ENCODE measurements around the gene CYB561A3.

CYB561A3 gene

DNA sequence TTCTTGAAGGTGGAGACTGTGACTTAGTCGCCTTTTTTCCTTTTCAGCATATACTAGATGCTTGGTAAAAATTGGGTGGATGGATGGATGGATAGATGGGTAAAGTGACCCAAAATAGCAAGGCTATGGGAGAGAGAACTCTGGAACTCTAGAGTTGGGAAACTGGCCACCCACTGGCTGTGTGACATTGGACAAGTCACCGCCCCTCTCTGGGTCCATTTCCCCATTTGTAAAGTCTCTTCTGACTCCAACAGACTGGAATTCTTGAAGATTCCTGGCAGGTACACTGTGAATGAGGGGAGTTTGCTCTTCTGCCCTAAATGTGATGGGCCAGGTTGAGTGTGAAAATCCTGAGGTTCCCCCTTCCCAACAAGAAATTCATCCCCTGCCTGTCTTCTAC, 20.7 kb downstream of the CYB561A3 start:
- Histone ChIP-seq H3K27me3 (ENCODE audit: control insufficient read depth in 1 of 2, insufficient read depth in 2 of 2, low read length in 2 of 2) (no peaks in the 10 kb centered on the region), H3K9me3 (ENCODE audit: low read length) (no peaks in the 10 kb centered on the region), H3K27ac (ENCODE audit: low read depth, low read length) (no peak overlapping the region), H3K36me3 (ENCODE audit: insufficient read depth, low read length) (no peaks in the 10 kb centered on the region), H3K4me1 (ENCODE audit: insufficient read depth, low read length) (no peaks in the 10 kb centered on the region), H3K9ac (ENCODE audit: low read length) (no peak overlapping the region), H3K4me3 (ENCODE audit: low read depth in 1 of 2, low read length in 2 of 2) (no peak overlapping the region)

DNA sequence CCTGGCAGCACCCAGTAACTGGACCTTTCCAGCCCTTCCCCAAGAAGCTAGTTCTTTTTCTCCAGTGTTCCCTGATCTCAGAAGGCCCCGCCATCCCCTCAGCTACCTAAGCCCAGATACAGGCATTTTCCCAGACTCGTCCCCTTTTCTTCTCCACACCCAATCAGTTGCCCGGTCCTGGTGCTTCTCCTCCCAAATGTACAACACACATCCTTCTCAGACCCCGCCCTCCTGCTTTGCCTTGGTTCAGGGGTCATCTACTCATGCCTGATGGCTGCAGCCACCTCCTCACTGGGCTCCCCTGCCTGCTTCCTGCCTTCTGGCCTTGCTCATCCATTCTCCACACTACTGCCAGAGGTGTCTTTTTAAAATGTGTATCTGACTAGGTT, 22.2 kb downstream of the CYB561A3 start:
- Histone ChIP-seq H3K4me3 (ENCODE audit: low read depth in 1 of 2, low read length in 2 of 2) (no peak overlapping the region), H3K9ac (ENCODE audit: low read length) (no peak overlapping the region), H3K4me1 (ENCODE audit: insufficient read depth, low read length) (peaks cover 5% of the 10 kb centered on the region), H3K9me3 (ENCODE audit: low read length) (no peaks in the 10 kb centered on the region), H3K27ac (ENCODE audit: low read depth, low read length) (no peak overlapping the region), H3K27me3 (ENCODE audit: control insufficient read depth in 1 of 2, insufficient read depth in 2 of 2, low read length in 2 of 2) (no peaks in the 10 kb centered on the region), H3K36me3 (ENCODE audit: insufficient read depth, low read length) (no peaks in the 10 kb centered on the region)

DNA sequence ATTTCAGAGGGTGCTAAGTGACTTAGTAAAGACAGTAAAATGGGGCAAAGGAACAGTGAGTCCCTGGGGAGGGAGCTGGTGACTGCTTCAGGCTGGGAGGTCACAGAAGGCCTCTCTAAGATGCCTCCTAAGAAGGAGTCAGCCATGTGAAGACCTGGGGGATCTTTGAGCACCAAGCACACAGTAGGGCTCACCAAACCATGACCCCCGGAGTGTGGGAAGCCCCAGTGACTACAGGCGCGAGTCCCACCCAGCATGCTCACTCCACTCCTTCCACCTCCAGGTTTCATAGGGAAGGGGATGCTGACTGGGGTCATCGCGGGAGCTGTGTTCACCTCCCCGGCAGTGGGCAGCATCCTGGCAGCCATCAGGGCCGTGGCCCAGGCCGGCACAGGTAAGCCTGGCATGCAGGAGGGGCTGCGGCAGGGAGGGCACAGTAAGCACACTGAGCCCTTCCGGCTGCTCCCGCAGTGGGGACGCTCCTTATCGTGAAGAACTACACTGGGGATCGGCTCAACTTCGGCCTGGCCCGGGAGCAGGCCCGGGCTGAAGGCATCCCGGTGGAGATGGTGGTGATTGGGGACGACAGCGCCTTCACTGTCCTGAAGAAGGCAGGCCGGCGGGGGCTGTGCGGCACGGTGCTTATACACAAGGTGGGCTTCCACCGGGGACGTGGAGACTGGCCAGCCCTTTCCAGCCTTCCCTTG, 22.7 kb downstream of the CYB561A3 start:
- Histone ChIP-seq H3K4me3 (ENCODE audit: low read depth in 1 of 2, low read length in 2 of 2) (no peak overlapping the region), H3K27me3 (ENCODE audit: control insufficient read depth in 1 of 2, insufficient read depth in 2 of 2, low read length in 2 of 2) (no peaks in the 10 kb centered on the region), H3K36me3 (ENCODE audit: insufficient read depth, low read length) (no peaks in the 10 kb centered on the region), H3K9me3 (ENCODE audit: low read length) (no peaks in the 10 kb centered on the region), H3K9ac (ENCODE audit: low read length) (no peak overlapping the region), H3K4me1 (ENCODE audit: insufficient read depth, low read length) (peaks cover 6% of the 10 kb centered on the region), H3K27ac (ENCODE audit: low read depth, low read length) (no peak overlapping the region)

DNA sequence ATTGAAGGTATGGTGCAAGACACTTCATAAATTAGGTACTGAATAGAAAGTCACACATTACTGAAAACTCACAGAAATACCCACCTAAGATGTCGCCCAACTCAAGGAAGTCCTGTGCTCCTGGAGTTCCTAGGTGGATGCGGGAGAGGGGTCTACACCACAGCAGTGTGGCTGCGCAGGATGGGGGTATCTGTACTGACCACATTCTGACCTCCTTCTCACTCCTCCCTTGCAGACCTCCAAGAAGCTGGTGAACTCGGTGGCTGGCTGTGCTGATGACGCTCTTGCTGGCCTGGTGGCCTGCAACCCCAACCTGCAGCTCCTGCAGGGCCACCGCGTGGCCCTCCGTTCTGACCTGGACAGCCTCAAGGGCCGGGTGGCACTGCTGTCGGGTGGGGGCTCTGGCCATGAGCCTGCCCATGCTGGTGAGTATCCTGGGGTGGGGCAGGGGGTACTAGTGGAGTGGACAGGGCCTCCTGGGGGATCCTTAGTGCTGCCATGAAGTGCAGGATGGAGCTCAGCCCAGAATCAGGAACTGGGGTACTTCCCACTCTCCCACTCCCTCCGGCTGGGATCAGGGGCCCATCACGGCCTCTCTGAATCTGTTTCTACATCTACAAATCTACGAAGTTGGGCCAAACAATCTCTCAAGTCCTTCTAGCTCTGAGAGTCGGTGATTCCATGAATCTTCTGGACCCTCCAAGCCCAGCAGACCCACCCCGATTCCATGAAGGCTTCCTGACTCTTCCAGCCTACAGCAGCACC, 23.8 kb downstream of the CYB561A3 start:
- Histone ChIP-seq H3K27ac (ENCODE audit: low read depth, low read length) (no peak overlapping the region), H3K9ac (ENCODE audit: low read length) (no peak overlapping the region), H3K4me3 (ENCODE audit: low read depth in 1 of 2, low read length in 2 of 2) (no peak overlapping the region), H3K9me3 (ENCODE audit: low read length) (no peaks in the 10 kb centered on the region), H3K36me3 (ENCODE audit: insufficient read depth, low read length) (no peaks in the 10 kb centered on the region), H3K4me1 (ENCODE audit: insufficient read depth, low read length) (peaks cover 12% of the 10 kb centered on the region), H3K27me3 (ENCODE audit: control insufficient read depth in 1 of 2, insufficient read depth in 2 of 2, low read length in 2 of 2) (no peaks in the 10 kb centered on the region)

DNA sequence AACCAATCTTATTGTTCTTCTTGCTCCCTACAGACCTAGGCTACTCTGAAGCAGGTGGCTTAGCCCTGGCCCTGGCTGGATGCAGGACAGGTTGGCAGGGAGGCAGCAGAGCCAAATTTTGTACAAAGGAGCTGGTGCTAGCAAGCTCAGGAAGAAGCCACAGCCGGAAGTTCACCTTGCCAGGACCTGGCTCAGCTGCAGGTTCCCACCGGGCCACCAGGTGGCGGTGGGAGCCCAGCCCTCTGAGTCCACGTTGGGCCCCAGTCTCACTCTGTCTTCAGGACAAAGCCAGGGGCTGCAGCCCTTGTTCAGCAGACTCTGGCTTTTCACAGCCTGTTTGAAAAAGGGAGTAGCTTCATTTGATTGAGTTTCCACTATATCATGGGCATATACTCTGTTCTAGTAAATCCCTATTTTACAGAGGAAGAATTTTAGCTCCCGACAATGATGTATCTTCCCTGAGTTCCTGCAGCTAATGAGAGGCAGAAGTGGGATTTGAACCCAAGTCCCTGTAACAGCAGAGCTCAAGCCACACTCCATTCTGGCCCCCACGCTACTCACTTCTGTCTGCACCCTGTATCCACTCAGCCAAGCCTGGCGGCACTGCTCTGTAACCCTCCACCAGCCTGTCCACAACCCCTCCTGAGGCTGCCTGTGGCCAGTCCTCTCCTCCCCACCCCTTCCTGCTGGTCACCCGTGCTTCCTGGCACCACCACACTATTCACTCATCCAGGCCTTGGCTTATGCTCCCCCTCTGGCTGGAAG, 25.3 kb downstream of the CYB561A3 start:
- Histone ChIP-seq H3K4me1 (ENCODE audit: insufficient read depth, low read length) (peaks cover 21% of the 10 kb centered on the region), H3K36me3 (ENCODE audit: insufficient read depth, low read length) (no peaks in the 10 kb centered on the region), H3K27ac (ENCODE audit: low read depth, low read length) (no peak overlapping the region), H3K9me3 (ENCODE audit: low read length) (no peaks in the 10 kb centered on the region), H3K27me3 (ENCODE audit: control insufficient read depth in 1 of 2, insufficient read depth in 2 of 2, low read length in 2 of 2) (no peaks in the 10 kb centered on the region), H3K4me3 (ENCODE audit: low read depth in 1 of 2, low read length in 2 of 2) (no peak overlapping the region), H3K9ac (ENCODE audit: low read length) (no peak overlapping the region)

DNA sequence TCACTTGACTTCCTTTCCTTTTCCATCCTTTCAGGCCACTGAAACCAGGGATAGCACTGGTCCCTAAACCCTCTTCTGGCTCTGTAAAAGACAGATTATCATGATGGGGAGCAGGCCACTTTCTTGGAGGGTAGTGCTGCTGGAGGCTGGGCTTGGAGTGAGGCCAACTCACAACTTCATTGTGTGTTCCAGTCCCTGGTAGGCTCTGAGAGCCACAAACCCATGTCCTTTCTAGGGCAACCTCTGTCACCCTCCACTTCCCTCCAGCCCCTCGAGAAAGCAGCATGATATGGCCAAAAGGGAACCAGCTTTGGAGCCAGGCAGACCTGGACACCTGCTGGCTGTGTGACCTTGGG, 26.3 kb downstream of the CYB561A3 start:
- Histone ChIP-seq H3K27ac (ENCODE audit: low read depth, low read length) (no peak overlapping the region), H3K9me3 (ENCODE audit: low read length) (no peaks in the 10 kb centered on the region), H3K4me3 (ENCODE audit: low read depth in 1 of 2, low read length in 2 of 2) (no peak overlapping the region), H3K36me3 (ENCODE audit: insufficient read depth, low read length) (no peaks in the 10 kb centered on the region), H3K9ac (ENCODE audit: low read length) (no peak overlapping the region), H3K27me3 (ENCODE audit: control insufficient read depth in 1 of 2, insufficient read depth in 2 of 2, low read length in 2 of 2) (no peaks in the 10 kb centered on the region), H3K4me1 (ENCODE audit: insufficient read depth, low read length) (peaks cover 25% of the 10 kb centered on the region)

DNA sequence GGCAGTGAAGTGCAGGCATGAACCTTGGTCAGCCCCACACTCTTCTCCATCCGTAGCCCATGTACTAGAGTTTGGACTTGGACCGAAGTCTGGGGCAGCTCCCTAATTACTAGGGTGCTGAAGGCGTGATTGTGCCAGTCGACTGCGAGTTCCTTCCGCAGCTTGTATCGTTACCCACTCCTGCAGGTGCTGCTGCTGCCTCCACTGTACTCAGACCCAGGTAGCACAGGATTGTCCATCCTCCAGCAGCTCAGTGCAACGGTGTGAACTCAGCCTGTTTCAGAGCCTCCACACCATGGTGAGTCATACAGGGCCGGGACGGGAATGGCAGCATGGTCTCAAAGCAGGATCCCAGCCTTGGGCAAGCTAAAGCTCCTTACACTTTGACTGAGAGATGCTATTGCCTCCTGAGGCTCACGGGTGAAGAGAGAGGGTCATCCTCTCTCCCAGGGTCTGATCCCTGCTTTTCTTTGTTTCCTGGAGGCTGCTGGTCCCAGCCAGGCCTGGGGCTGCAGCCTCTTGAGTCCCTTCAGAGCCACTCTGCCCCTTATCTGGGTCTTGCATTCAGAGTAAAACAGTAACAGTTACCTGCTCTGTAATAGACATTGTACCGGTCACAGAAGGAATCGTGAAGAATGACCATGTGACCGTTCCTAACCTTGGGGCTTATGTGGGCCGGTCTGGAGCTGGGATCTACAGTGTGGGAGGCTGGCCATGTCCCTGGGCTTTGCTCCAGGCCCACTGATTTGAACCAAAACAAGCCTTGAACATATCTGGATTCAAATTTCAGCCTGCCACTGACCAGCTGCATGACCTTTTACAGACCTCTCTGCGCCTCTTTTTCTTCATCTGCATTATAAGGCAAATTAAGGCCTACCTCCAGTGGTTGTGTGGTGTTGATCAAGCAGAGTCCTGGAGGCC, 27.0 kb downstream of the CYB561A3 start:
- no peak overlapping the region for H3K9ac ChIP-seq (ENCODE audit: low read length)
- no peaks in the 10 kb centered on the region for H3K27me3 ChIP-seq (ENCODE audit: control insufficient read depth in 1 of 2, insufficient read depth in 2 of 2, low read length in 2 of 2)
- H3K36me3 ChIP-seq (ENCODE audit: insufficient read depth, low read length) = peaks cover 2% of the 10 kb centered on the region
- peaks cover 25% of the 10 kb centered on the region for H3K4me1 ChIP-seq (ENCODE audit: insufficient read depth, low read length)
- no peak overlapping the region for H3K4me3 ChIP-seq (ENCODE audit: low read depth in 1 of 2, low read length in 2 of 2)
- no peak overlapping the region for H3K27ac ChIP-seq (ENCODE audit: low read depth, low read length)
- no peaks in the 10 kb centered on the region for H3K9me3 ChIP-seq (ENCODE audit: low read length)

DNA sequence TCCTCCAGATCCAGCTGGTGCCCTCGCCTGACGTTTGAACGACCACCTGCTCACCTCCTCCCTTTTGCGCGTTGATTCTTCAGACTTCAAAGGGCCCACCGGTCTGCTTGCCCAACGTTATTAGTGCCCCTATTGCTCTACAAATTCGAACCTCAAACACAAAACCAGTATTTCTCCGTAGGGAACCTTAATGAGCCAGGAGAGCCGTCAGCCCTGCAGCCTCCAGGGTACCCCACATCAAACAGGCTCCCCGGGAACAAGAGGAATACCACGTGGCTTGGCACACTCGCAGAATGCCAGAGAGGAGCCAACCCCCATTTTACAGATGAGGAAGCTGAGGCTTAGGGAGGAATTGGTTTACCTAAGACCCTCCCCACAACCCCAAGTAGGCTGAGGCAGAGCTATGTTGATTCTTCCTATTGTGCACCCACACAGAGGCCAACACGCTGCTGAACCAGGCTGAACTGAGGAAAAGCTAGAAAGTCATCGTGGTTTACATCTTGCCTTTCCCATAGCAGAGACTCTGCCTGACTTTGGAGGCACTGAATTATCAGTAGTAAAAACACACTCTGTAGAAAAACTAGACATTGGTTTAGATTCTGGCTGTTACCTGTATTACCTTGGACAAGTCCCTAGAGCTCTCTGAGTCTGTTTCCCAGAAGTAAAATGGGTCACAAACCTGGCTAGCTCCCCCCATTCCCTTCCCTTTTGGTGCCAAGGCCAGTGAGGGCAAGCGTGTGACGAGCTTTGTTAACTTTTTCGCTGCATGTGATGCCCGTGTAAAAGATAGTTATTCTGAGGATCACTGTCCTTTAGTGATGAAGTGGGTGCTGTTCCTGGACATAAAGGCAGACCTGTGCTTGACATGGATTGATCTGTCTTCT, 27.9 kb downstream of the CYB561A3 start:
- Histone ChIP-seq H3K9me3 (ENCODE audit: low read length) (no peaks in the 10 kb centered on the region), H3K27ac (ENCODE audit: low read depth, low read length) (peak overlapping the region; percentile 98), H3K9ac (ENCODE audit: low read length) (peak overlapping the region; percentile 93), H3K4me1 (ENCODE audit: insufficient read depth, low read length) (peaks cover 25% of the 10 kb centered on the region), H3K27me3 (ENCODE audit: control insufficient read depth in 1 of 2, insufficient read depth in 2 of 2, low read length in 2 of 2) (no peaks in the 10 kb centered on the region), H3K36me3 (ENCODE audit: insufficient read depth, low read length) (peaks cover 11% of the 10 kb centered on the region), H3K4me3 (ENCODE audit: low read depth in 1 of 2, low read length in 2 of 2) (peak overlapping the region; percentile 89 to 100)

DNA sequence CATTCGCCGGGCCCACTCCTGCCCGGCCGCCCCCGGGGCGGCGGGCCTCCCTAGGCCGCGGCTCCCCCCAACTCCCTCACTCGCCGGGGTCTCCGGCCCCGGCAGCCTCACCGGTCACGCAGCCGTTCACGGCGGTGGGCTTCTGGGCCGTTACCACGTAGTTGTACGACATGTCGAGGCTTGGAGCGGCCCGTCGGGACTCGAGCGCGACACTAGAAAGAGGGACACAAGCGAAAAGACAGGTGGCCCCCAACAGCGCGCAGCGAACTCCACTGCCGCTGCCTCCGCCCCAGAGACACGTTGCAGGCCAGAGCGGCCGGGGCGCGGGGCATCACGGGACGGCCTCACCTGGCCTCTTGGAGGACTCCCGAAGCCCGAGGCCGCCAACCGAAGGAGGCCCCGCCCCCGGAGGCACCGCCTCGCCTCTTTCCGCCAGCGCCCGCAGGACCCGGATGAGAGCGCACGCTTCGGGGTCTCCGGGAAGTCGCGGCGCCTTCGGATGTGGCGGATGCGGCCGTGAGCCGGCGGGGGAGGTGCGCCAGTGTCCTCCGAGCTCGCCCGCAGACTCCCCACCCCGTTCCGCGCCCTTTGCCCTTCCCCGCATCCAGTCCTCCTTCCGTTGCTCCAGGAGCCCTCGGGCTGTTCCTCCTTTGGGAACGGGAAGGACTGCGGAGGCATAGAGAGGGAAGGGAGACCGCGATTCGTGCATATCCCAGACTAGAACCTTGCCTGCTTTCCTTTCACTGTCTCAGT, 28.7 kb downstream of the CYB561A3 start, which contains the start of the genes DDB1 and TKFC:
DDB1 (minus strand) TSS at position 309 of the 753 bp plus-strand sequence; CDS start at position 172, 137 bp downstream.
TKFC (plus strand) TSS at position 432 of the 753 bp plus-strand sequence. CDS start 1,501 bp downstream, outside the sequence.
- H3K4me1 ChIP-seq (ENCODE audit: insufficient read depth, low read length) = peaks cover 25% of the 10 kb centered on the region

More for the DNA sequence above, 28.7 kb downstream of the CYB561A3 start, which contains the start of the genes DDB1 and TKFC:
- Histone ChIP-seq H3K36me3 (ENCODE audit: insufficient read depth, low read length) (peaks cover 11% of the 10 kb centered on the region), H3K27me3 (ENCODE audit: control insufficient read depth in 1 of 2, insufficient read depth in 2 of 2, low read length in 2 of 2) (no peaks in the 10 kb centered on the region), H3K4me3 (ENCODE audit: low read depth in 1 of 2, low read length in 2 of 2) (peak within 1 kb of the TSS; percentile 89 to 100), H3K9ac (ENCODE audit: low read length) (peak within 1 kb of the TSS; percentile 93), H3K27ac (ENCODE audit: low read depth, low read length) (peak within 1 kb of the TSS; percentile 98), H3K9me3 (ENCODE audit: low read length) (no peaks in the 10 kb centered on the region)

All from muscle layer of colon (tissue), 2 donors.